HG03575 (cell line): ENCODE measurements around the gene NCBP3.

Experiments used
- ATAC-seq: cut with Tn5 transposase; IDR thresholded peaks from one replicate; pipeline ENCODE4 v1.9.1; 2021; ENCODE audit not compliant: unreplicated experiment, insufficient number of reproducible peaks, low FRiP score; ENCODE audit errors: extremely low read depth

Gene NCBP3

DNA sequence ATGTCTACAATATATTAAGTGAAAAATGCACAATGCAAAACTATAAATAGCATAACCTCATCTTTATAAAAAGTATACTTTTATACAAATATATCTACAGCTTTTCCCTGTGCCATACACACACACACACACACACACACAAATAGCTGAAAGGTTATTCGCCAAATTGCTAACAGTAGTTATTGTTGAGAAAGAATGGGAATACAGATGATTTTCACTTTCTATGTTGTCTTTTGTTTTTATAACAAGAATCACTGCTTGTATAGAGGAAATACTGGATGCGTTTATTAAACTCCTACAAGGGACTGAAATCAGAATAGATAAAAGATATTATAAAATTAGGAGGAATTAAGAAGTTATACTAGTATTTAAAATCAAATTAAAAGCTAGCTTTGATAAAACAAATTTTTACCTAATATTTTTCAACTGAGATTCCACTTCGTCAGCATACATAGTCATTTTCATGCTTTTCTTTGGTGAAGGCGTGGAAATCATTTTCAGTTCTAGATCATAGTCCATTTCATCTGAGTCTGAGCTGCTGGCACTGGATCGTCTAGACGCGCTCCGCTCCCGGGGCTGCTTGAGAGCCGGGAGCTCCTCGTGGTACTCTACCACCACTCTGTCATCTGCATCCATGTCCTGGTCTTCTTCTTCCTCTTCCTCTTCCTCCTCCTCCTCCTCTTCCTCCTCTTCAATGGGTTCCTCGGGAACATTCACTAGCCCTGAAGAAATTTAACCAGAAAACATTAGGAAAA lies 28.0 kb downstream of the NCBP3 start:
- ATAC-seq: no peak

DNA sequence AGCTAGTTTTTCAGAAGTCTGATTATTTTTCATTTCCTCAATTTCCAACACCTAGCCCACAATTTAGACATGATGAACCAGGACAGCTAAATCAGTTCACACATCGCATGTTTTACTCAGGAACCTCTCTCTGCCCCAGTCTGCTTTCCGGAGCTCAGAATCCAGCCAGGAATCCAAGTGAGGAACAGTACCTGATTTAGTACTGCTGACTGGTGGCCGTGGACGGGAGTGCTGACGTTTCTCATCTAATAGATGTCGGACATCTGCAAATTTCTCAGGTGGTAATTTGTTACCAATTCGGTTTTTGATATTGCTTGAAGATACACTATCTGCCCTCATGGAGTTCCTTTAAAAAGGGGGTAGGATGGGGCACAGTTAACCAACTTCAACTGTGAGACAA lies 30.1 kb downstream of the NCBP3 start:
- no peak for ATAC-seq

DNA sequence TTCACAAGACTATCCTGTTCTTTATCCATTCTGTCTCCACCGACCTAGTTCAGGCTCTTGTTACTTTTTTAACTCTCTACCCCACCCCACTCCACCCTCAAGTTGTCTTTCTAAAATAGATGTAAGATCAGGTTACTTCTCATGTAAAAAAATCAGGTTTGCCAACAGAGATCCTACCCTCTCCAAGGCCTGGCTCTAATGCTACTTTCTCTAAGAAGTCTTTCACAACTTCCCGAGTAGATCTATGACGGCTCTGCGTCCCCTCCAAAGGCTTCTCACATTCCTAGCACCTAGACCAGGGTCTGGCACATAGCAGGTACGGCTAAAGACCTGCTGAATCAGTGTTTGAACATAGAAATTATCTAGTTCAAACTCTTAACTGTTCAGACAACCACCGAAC lies 30.9 kb downstream of the NCBP3 start:
- no peak for ATAC-seq

DNA sequence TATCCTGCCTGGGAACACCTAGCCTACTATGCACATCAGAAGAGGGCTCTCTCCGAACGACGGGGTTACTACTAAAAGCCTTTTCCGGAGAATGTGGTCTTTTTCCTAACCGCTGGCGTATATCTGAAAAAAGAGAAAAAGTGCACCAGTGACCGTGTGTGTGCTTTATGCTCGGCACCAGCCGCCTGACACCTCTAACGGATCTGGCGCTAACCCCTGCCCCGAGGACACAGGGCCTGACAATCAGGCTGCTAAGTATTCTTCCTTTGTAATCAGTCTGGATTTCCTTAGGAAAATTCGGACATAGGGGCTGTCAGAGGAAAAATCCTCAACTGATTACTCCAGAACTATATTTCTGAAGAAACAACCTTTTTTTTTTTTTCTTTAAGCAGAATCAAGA lies 31.7 kb downstream of the NCBP3 start:
- ATAC-seq: no peak

DNA sequence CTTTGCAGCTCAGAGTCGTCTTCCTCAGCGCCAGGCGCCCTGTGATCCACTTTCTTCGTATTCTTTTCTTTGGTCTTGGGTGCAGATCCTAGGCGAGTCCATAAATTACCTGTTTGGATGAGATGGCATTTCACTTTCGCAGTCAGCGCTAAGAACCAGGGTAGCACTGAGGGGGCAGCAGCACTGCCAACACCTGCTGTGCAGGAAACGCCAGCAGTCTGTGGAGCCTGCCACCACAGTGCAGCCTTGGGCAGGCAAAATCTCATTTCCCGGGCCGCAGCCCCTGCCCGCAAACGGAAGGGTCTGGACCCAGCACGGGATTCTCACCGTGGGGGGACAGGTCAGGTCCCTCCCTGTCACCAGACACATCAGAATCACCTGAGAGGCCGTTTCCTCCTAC lies 32.9 kb downstream of the NCBP3 start:
- no peak for ATAC-seq

DNA sequence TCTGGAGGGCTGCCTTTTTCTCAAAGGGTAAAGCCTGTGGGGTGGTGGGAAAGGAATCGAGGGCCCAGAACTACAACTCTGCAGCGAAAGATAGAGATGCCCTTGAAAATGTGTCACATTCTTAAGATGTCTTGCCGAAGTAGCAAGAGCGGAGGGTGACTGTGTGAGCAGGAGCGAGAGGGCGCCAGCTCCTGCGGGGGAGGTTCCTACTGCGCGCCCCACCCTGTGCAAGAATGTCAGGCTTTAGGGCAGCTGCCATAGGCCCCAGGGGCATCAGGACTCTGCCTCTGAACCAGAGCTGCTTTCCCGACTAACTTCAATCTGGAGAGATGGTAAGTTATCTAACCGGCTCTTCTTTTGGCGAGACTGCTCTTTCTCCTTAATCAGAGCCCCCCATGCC lies 33.3 kb downstream of the NCBP3 start:
- ATAC-seq: no peak

DNA sequence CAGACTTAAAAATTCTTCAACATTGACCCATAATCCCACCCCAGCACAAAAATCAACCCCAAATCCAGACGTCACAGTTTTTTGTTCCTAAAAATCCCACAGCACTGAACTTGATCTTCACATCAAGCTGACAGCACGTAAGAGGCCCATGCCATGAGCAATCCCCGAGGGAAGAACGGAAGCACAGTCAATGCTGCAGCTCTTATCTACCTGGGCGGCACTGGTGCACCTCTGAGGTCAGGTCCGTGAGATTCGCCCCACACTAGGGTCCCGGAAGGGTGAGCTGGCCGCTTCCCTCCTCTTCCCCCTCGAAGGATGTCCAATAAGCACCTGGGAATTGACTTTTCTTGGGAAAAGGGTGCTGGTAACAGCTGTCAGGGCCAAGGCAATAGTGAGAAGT lies 33.8 kb downstream of the NCBP3 start:
- no peak for ATAC-seq

DNA sequence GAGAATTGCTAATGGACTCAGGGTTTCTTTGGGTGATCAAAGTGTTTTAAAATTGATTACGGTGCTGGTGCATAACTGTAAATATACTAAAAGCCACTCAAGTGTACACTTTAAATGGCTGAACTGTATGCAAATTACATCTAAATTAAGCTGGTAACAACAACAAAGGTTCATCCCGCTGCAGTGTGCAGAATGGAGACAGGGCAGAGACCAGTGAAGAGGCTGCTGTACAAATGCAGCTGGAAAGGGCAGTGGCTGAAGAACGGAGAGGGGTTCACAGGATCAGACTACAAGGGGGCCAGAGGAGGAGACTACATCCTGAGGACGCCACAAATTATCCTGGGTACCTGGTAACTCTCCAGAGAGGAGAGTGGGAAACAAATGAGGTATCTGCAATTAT lies 36.0 kb downstream of the NCBP3 start:
- ATAC-seq: no peak

DNA sequence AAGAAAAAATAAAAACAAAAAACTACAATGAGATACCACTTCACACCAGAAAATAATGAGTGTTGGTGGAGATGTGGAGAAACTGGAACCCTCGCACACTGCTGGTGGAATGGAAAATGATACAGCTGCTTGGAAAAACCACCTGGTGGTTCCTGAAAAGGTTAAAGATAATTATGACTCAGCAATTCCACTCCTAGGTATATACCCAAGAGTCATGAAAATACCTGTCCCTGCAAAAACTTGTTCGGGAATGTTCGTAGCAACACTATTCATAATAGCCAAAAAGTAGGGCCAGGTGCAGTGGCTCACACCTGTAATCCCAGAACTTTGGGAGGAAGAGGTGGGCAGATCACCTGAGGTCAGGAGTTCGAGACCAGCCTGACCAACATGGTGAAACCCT lies 36.9 kb downstream of the NCBP3 start:
- no peak for ATAC-seq

DNA sequence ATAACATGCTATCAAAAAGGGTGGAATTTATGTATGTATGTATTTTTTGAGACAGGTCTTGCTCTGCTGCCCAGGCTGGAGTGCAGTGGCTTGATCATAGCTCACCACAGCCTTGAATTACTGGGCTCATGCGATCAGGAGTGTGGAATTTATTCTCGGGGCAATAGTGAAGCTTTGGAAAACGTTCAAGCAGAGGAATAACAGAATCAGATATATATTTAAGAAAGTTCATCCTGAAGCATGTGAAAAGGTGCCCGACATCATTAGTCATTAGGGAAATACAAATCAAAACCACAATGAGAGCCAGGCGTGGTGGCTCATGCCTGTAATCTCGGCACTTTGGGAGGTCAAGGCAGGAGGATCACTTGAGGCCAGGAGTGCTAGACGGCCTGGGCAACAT lies 37.3 kb downstream of the NCBP3 start:
- no peak for ATAC-seq

DNA sequence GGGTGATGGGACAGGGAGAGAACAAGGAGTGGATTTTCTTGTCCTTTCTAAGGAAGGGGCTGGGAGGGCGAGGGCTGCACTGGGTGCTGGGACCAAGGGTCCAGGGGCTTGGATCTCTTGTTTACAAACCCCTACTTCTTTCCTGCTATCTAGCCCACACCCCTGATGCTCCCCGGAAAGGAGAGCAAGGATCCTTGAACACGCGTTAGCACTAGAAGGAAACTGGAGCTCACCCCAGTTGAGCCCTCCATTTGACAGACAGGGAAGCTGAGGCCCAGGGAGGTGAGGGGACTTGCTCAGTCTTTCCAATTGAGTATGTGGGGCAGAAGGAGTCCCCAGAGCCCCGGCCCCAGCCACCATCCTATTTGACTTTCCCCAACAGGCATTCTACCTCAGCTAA lies 40.5 kb downstream of the NCBP3 start:
- ATAC-seq: no peak

DNA sequence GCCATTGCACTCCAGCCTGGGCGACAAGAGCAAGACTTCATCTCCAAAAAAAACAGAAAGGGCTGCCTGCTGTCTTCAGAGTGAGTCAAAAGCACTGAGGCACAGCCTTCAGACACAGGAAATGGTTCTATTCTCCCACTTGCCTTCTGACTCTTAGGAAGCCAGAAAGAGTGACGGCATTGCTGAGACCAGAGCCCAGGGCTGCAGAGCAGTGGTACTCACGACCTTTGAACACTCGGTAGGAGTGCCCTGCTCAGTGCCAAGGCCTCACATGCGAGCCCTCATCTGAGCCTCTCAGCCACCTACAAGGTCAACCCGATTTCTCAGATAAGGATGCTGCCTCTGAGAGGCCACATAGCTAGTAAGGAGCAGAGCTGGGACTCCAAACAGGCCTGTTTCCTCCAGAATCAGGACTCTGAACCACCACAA lies 41.5 kb downstream of the NCBP3 start:
- ATAC-seq: no peak

DNA sequence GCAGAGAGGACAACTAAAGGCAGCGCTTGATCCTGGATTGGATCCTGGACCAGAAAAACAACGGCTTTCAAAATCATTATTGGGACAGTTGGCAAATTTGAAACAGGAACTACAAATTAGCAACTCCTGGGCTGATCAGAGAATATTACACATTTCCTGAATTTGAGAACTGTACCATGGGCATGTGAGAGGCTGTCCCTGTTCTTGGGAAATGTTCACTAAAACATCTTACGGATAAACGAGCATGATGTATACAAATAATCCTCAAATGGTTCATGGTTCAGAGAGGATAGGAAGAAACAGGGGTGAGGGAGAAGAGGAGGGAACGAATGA lies 42.8 kb downstream of the NCBP3 start:
- ATAC-seq: no peak

DNA sequence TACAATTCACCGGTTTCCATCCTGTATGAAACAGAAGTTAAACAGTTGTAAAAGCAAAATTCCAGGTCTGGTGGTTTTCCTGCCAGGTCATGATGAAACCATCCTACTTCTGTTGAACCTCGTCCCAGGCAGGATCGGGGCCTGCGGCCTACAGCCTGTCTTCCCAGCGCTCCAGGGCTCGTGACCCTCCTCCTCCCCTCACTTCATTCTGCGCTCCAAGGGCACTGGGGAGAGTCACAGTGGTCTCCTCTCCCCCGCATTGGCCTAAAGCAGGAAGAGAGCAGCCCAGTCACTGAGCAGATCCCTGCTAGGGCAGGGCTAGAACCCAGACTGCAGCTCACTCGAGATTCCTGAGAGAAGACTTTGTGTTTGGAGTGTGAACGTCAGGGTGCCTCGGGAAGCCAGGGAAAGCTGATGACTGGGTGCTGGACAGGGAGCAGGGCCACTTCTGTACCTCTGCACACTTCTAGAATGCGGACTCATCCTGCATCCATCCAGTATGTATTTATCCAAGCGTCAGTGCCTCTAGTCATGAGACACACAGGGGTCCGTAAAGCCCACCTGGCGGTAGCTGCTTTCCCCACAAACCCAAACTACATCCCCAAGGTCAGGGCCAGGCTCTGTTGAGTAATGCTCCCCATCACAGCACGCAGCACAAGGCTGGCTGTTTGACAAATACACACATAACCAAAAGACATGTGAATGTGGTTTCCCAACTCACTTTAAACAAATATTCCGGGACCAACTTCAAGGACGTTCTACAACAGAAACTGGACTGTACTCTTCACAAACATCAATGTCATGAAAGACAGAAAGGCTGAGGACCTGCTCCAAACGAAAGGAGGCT lies 43.4 kb downstream of the NCBP3 start:
- ATAC-seq: no peak

DNA sequence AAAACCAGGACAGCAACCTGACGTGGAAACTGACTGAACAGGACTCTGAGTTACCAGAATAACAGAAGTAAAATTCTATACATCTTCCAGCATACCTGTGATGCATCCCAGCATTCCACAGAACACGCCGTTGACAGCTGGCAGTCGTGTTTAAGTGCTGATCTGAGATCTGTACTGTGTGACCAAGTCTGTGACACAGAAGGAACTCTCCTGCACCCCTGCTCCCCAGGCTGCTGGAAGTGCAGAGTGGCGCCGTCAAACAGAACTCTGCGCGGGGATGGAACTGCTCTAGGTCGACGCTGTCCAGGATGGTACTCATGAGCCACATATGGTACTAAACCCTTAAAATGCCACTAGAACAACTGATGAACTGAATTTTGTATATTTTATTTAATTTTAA lies 44.3 kb downstream of the NCBP3 start:
- ATAC-seq: no peak

DNA sequence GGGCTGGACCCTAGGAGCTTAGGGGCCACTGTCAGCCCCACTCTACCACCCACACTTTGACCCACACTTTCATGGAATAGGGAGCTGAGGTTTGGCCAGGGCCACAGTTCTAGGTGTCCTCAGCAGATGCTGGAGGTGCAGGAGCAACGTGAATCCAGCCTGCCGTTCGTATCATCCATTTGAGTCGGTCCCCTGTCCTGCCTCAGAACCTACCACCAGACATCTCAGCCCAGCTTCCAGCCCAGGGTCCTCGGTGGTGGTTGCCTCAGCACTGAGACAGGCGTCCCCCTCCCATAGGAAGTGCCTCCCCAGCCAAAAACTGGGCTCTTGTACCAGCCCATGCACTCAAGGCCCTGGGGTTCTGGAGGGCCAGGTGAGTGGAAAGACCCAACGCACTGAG lies 44.7 kb downstream of the NCBP3 start:
- ATAC-seq: no peak

DNA sequence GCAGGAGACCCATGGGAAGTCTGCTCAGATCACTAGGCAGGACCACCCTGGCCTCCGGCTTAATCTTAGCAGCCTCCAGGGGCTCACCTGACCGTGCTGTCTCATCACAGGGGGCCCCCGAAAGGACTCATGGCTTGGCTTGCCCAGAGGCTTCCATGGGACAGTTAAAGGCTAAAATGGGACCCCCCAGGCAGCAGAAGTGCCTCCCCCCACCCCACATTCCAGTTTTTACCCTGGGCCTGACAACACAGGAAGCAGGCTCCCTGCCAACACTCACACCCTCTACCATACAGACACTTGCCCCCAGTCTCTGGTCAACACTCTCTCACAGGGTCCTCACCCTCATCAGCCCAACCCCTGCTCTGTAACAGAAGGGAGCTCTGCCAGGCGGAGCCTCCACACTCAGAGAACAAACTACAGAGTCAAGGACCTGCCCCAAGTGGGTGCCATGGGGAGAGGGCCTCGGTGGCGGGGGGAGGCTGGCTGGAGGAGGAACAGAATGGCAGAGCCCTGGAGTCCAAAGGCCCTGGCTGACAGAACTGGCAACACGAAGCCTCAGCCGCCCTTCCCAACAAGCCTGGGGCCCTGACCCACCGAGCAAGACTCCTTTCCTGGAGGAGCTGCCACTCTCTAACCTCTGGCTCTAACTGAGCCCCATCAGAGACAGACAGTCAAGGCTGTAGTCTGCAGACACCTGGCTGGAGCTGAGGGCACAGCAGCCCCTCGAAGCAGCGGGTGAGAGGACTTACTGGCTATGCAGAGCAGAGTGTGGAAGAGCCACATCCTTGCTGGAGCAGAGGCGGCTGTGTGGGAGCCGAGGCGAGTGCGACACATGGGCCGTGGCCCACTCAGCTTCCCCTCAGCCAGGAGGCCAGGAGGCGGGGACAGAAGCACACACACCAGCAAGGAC lies 45.4 kb downstream of the NCBP3 start, which contains the start of gene ITGAE:
ITGAE (minus strand) TSS at position 827 of the 910 bp plus-strand sequence; CDS start at position 783, 44 bp downstream.
- ATAC-seq: no peak

DNA sequence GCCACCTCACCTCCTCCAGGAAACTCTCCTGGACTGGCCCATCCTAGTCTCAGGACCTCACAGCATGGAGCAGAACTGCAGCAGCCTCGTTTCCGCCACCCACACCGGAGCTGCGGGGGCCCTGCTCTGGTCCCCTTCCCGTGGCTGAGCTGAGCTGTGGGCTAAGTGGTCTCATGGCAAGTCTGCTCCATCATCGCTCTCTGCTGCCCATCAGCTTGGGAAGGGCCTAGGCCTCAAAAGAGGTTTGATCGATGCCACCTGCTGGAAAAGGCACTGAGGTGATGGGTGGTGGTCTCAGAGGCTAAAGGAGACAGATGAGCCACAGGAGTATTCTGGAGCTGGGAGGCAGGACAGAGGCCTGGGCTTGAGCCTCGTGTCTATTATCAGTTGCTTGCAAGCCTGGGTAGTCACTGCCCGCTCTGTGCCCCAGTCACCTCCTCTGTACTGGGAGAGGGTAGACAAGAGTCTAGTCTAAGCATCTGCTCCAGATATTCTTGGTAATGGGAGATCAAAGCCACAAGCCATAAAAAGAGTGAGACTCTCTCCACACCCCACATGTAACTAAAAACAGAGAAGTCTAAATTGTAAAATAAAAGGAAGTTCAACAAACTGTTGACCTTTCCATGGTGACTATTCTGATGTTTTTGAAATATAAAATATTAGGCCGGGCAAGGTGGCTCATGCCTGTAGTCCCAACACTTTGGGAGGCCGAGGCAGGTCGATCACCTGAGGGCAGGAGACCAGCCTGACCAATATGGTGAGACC lies 46.7 kb downstream of the NCBP3 start:
- ATAC-seq: no peak
